ENCODE data around the gene RASSF8. TPM values are rescaled to one million over a fixed set of nuclear protein-coding genes. Genes with fewer than 3 reads are reported as not detected.

The RASSF8 gene
- total RNA-seq, 1 donor from 2014 or later, result 39.5 TPM

DNA sequence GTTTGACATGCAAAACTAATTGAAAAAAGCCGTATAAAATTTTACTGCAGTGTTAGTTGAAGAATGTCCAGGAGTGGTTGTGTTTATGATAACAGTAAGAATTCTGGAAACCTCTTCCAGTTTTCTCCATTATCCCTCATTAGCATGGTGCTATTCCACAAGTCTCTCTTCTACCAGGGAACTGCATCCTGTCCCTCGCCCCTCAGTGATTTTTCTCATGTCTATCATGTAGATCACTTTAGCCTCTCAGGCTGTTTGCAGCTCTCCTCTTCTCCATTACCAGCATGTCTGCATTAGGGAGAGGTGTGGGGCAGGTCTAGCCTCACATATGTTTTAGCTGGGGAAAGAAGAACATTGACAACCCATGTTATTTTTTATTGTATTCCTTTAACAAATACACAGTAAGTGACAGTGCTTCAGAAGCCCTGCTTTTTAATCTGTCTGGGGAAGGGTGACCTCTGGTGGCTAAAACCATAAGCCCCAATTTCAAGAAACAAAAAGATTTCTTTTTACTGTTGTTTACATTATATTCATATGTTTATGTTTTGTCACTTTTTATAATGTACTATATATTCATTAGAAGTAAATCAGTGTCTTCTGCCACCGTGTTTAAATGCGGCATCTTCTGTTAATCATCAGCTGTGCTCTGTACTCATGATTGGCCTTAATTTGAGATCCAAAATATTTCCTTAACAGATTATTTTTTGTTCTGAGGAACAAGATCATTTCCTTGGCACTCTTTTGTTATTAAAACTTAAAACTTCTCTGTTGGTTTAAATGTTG, 70.7 kb downstream of the RASSF8 start:
- Histone ChIP-seq H4K20me1 (ENCODE audit: insufficient read depth, low read length) (peaks cover 26% of the 10 kb centered on the region), H3K79me2 (ENCODE audit: insufficient read depth, low read length) (peaks cover 75% of the 10 kb centered on the region), H3K27ac (ENCODE audit: low read depth, low read length) (no peak overlapping the region), H3K9ac (ENCODE audit: low read length) (no peak overlapping the region), H3K4me2 (ENCODE audit: low read length) (no peak overlapping the region), H3K36me3 (ENCODE audit: insufficient read depth, low read length) (peaks cover 2% of the 10 kb centered on the region), H3K27me3 (ENCODE audit: insufficient read depth, low read length) (no peaks in the 10 kb centered on the region), H2AFZ (ENCODE audit: low read depth, low read length) (no peak overlapping the region), H3K4me3 (ENCODE audit: insufficient read depth, low read depth, low read length) (no peak overlapping the region), H3K9me3 (ENCODE audit: insufficient read depth, low read depth, low read length) (no peaks in the 10 kb centered on the region), H3K4me1 (ENCODE audit: insufficient read depth, low read length) (no peaks in the 10 kb centered on the region)
- Mint-ChIP-seq H3K27me3 (ENCODE audit: low read depth, unreplicated experiment) (no peaks in the 10 kb centered on the region), H3K9me3 (ENCODE audit: unreplicated experiment) (no peaks in the 10 kb centered on the region), H3K36me3 (ENCODE audit: low read depth, unreplicated experiment) (no peaks in the 10 kb centered on the region), H3K4me3 (ENCODE audit: unreplicated experiment) (no peak overlapping the region), H3K27ac (ENCODE audit: unreplicated experiment) (no peak overlapping the region), H3K4me1 (ENCODE audit: low read depth, unreplicated experiment) (peaks cover 9% of the 10 kb centered on the region)
- DNase-seq (ENCODE audit: low read depth), result no peak
- TF ChIP-seq EZH2 (IDR thresholded peaks at IDR 0.05; ENCODE audit: insufficient read depth, low read length), result no peak
- TF ChIP-seq, protein P1, sequence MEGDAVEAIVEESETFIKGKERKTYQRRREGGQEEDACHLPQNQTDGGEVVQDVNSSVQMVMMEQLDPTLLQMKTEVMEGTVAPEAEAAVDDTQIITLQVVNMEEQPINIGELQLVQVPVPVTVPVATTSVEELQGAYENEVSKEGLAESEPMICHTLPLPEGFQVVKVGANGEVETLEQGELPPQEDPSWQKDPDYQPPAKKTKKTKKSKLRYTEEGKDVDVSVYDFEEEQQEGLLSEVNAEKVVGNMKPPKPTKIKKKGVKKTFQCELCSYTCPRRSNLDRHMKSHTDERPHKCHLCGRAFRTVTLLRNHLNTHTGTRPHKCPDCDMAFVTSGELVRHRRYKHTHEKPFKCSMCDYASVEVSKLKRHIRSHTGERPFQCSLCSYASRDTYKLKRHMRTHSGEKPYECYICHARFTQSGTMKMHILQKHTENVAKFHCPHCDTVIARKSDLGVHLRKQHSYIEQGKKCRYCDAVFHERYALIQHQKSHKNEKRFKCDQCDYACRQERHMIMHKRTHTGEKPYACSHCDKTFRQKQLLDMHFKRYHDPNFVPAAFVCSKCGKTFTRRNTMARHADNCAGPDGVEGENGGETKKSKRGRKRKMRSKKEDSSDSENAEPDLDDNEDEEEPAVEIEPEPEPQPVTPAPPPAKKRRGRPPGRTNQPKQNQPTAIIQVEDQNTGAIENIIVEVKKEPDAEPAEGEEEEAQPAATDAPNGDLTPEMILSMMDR (IDR thresholded peaks at IDR 0.05; ENCODE audit: insufficient read depth, low read depth, low read length), result peak; percentile 86
- no peak for FAIRE-seq

DNA sequence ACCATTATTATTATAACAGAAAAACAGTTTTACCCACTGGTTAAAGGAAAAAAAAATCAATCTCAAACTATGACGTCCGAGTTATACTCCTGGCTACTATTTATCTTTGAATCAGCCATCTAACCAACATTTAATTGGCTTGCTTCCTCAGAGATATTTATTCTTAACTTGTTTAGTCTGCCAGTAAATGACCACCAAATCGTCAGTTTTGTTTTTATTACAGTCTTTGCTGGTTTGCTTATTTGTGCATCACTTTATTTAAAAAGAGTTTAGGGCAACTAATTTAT, 71.2 kb downstream of the RASSF8 start:
- Mint-ChIP-seq H3K36me3 (ENCODE audit: low read depth, unreplicated experiment) (no peaks in the 10 kb centered on the region), H3K9me3 (ENCODE audit: unreplicated experiment) (no peaks in the 10 kb centered on the region), H3K4me1 (ENCODE audit: low read depth, unreplicated experiment) (peaks cover 9% of the 10 kb centered on the region), H3K27ac (ENCODE audit: unreplicated experiment) (no peak overlapping the region), H3K4me3 (ENCODE audit: unreplicated experiment) (no peak overlapping the region), H3K27me3 (ENCODE audit: low read depth, unreplicated experiment) (no peaks in the 10 kb centered on the region)
- Histone ChIP-seq H3K9me3 (ENCODE audit: insufficient read depth, low read depth, low read length) (no peaks in the 10 kb centered on the region), H3K27ac (ENCODE audit: low read depth, low read length) (no peak overlapping the region), H3K4me2 (ENCODE audit: low read length) (no peak overlapping the region), H3K79me2 (ENCODE audit: insufficient read depth, low read length) (peaks cover 79% of the 10 kb centered on the region), H4K20me1 (ENCODE audit: insufficient read depth, low read length) (peaks cover 27% of the 10 kb centered on the region), H3K4me3 (ENCODE audit: insufficient read depth, low read depth, low read length) (no peak overlapping the region), H2AFZ (ENCODE audit: low read depth, low read length) (no peak overlapping the region), H3K27me3 (ENCODE audit: insufficient read depth, low read length) (no peaks in the 10 kb centered on the region), H3K9ac (ENCODE audit: low read length) (no peak overlapping the region), H3K36me3 (ENCODE audit: insufficient read depth, low read length) (no peaks in the 10 kb centered on the region), H3K4me1 (ENCODE audit: insufficient read depth, low read length) (no peaks in the 10 kb centered on the region)
- DNase-seq (ENCODE audit: low read depth) (peak; percentile 59), FAIRE-seq (no peak)
- TF ChIP-seq, protein P1 (IDR thresholded peaks at IDR 0.05; ENCODE audit: insufficient read depth, low read depth, low read length), result no peak
- no peak for TF ChIP-seq EZH2 (IDR thresholded peaks at IDR 0.05; ENCODE audit: insufficient read depth, low read length)

DNA sequence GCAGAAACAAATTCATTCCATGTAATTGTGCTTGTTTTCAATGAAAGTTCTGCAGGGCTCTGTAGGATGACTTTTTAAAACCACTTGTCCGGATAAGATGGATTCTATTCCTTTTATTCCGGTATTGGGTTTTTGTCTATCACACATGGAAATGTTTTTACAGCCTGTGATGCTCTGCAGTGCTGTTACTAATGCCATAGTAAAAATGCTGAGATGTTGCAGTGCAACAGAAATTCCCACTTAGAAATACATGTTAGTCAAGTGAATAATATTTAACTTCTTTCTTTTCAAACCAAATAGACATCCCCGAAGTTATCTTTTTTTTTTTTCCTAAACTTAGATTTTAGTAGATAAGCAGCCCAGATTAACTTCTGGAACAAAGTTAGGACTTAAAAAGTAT, 71.9 kb downstream of the RASSF8 start:
- Histone ChIP-seq H3K9ac (ENCODE audit: low read length) (no peak overlapping the region), H3K4me2 (ENCODE audit: low read length) (no peak overlapping the region), H3K4me1 (ENCODE audit: insufficient read depth, low read length) (no peaks in the 10 kb centered on the region), H2AFZ (ENCODE audit: low read depth, low read length) (no peak overlapping the region), H3K27me3 (ENCODE audit: insufficient read depth, low read length) (no peaks in the 10 kb centered on the region), H3K79me2 (ENCODE audit: insufficient read depth, low read length) (peaks cover 84% of the 10 kb centered on the region), H3K36me3 (ENCODE audit: insufficient read depth, low read length) (no peaks in the 10 kb centered on the region), H4K20me1 (ENCODE audit: insufficient read depth, low read length) (peaks cover 27% of the 10 kb centered on the region), H3K27ac (ENCODE audit: low read depth, low read length) (no peak overlapping the region), H3K9me3 (ENCODE audit: insufficient read depth, low read depth, low read length) (no peaks in the 10 kb centered on the region), H3K4me3 (ENCODE audit: insufficient read depth, low read depth, low read length) (no peak overlapping the region)
- Mint-ChIP-seq H3K4me1 (ENCODE audit: low read depth, unreplicated experiment) (peaks cover 9% of the 10 kb centered on the region), H3K27ac (ENCODE audit: unreplicated experiment) (no peak overlapping the region), H3K9me3 (ENCODE audit: unreplicated experiment) (no peaks in the 10 kb centered on the region), H3K27me3 (ENCODE audit: low read depth, unreplicated experiment) (no peaks in the 10 kb centered on the region), H3K4me3 (ENCODE audit: unreplicated experiment) (no peak overlapping the region), H3K36me3 (ENCODE audit: low read depth, unreplicated experiment) (no peaks in the 10 kb centered on the region)
- FAIRE-seq (no peak), DNase-seq (ENCODE audit: low read depth) (no peak)
- TF ChIP-seq, protein P1 (IDR thresholded peaks at IDR 0.05; ENCODE audit: insufficient read depth, low read depth, low read length), result no peak
- no peak for TF ChIP-seq EZH2 (IDR thresholded peaks at IDR 0.05; ENCODE audit: insufficient read depth, low read length)
